RPMI8226 (cell line): ENCODE data around the gene PLD1.
"Not testable (repeated sequence)": the region's sequence is repeated elsewhere in the genome, so short reads cannot be mapped to it uniquely, and the experiment has no call there.

ENCODE experiments used
- DNase-seq: peaks from one replicate; pipeline ENCODE4 v3.0.0-alpha.2; 2015

PLD1 gene

DNA sequence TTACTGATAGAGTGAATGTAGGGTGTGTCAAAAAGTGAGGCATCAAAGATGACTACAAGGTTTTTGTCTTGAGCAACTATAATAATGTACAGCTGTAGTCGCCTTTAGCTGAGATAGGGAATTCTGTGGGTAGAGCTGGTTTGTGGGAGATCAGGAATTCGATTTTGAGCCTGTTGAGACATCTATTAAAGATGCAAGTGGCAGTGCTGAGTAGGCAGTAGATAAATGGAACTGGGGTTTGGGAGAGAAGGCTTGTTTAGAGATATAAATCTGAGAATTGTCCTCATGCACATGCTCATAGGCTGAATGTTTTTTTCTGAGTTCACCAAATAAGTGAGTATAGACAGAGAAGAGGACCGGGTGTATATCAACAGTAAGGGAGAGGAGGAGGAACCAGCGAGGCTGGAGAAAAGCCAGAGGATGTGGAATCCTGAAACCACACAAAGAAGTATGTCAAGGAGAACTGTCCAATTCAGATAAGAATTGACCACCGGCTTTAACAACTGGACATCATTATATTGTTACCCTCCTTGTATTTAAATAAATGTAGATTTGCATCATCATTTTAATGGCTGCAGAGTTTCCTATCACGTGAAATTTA is 204.0 kb downstream of the PLD1 start:
- DNase-seq: no peak

DNA sequence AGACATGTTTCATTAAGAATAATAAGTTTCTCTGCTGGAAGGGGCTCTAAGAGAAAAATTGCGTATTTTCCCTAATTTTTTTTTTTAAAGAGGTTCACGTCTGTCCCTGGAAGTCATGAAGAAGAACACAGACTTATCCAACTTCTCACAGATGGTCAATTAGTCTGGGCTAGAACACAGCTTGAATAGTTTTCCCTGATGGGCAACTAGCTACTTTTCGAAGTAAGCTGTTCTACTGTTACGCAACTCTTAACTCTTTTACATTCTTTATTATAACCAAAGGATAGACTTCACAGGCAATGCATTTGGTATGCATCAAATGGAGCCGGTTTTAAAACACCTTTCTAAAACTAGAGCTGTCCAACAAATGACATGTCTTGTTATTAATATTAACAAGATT is 205.9 kb downstream of the PLD1 start:
- no peak for DNase-seq

DNA sequence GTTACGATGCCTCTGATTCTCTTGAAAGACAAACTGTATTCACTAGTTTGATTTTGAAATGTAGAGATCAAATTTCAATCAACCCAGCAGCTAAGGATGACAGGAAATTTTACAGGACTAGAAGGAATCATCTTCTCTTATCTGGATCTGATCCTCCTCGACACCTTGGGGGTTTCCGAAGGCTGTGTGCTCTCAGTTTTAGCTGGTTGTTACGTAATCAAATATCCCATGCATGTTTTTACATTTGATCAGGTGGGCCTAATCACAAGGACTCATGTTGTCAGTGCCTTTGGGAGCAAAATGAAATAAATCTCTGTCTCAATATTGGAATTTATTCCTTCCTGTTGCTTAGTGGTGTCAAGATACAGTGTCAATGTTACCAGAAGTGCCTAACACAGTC is 208.2 kb downstream of the PLD1 start:
- DNase-seq: no peak

DNA sequence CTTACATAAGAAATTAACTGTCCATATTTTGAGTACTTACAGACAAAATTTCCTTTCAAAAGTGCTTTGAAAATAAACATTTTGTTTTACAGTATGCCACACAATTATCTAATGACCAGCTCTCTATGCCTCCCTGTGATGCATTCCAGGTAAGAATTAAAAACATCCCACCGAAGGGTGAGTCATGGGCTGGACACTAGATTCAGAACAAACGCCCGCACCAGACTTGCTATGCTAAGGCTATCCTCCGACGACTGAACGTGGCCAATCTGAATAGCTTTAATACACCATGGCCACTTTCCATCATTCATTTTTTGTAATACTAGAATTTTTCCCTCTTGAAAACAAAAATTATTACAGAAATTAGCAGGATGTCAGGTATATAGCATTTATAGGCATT is 210.3 kb downstream of the PLD1 start:
- no peak for DNase-seq

DNA sequence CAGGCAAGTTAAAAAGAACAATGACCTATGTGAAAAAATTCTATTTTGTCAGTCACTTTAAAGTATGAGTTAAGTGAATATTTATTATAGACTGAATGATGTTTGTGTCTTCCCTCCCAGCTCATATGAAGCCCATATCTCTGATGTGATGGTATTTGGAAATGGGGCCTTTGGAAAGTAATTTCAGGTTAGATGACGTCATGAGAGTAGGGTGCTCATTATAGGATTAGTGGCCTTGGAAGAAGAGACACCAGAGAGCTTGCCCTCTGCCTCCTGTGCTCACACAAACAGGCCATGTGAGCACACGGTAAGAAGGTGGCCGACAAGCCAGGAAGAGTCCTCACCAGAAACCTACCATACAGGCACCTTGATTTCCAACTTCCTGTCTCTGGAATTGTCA is 211.3 kb downstream of the PLD1 start:
- no peak for DNase-seq

DNA sequence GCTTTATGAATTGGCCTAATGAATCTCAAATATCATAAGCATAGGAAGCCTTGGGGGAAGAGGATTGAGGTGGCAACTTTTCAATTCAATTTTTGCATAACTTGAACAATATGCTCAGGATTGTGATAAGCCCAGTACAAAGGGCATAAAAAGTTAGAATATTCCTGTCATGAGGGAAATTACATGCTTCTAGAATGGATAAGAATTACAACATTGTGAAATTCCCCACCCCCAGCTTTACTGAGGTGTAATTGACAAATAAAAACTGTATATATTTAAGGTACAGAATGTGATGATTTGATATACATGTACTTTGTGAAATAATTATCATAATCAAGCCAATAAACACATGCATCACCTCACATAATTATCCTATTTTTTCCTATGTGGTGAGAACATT is 217.5 kb downstream of the PLD1 start:
- DNase-seq: no peak

DNA sequence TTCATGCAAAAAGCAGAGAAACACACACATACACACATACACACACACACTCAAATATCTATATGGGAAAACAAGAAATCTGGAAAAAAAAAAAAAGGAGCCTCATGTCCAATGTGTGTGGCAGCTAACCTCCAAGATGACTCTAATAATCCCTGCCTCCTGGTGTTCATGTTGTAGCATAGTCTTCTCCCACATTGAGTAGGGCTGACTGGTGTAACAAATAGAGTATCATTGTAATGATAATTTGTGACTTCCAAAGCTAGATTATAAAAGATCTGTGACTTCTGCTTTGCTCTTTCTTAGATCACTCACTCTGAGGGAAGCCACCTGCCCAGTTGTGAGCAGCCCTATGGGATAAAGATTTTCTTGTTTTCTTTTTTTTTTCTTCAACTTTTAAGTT is 219.2 kb downstream of the PLD1 start:
- no peak for DNase-seq

DNA sequence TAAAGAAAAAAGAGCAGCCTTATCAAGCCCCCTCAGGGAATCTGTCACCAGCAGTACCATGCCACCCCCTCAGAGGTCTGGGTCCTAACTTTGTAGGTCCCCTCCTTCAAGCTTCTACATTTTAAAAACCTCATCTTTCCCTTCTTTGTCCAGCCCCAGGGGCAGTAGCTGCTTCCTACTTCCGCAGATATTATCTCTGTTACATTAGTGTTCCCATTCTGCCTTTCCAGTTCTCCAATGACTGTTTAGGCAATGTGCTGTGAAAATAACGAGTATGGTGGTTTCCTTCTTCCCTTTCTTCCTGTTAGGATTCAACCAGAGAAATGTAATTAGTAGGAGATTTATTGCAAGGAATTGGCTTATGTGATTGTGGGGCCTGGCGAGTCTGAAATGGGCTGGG is 224.0 kb downstream of the PLD1 start:
- DNase-seq: no peak

DNA sequence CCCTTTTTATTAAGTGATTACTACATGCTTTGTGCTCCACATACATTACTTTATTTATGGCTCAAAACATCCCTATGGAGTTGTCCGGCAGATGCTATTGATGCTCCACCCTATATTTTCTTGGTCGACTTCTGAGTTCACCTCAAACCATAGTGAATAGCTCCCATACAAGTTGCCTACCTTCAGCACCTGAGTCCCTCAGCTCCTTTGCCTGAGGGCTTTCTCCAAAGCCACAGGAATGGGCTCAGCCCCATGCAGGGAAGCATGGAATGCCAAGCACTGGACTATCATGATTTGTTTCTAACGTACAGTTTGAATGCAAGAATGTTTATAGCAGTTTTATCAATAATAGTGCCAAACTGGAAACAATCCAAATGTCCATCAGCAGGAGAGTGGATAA is 225.2 kb downstream of the PLD1 start:
- DNase-seq: no peak

DNA sequence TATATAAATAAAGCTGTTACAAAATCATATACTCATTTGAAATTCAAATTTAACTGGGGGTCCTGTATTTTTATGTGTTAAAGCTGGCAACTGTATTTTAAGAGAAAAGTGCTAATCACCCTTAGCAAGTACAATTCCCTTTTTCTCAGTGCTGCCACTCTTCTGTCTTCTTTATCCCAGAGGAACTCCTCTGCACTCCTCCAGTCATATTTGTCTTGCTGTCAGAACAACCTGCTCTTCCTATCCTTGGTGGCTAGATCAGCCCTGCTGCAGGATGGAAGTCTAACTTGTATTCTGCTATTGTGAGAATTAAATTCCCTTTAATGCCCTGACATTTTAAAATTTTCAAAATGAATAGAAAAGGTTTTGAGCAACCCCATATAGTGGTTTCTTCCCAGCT is 226.2 kb downstream of the PLD1 start:
- no peak for DNase-seq

DNA sequence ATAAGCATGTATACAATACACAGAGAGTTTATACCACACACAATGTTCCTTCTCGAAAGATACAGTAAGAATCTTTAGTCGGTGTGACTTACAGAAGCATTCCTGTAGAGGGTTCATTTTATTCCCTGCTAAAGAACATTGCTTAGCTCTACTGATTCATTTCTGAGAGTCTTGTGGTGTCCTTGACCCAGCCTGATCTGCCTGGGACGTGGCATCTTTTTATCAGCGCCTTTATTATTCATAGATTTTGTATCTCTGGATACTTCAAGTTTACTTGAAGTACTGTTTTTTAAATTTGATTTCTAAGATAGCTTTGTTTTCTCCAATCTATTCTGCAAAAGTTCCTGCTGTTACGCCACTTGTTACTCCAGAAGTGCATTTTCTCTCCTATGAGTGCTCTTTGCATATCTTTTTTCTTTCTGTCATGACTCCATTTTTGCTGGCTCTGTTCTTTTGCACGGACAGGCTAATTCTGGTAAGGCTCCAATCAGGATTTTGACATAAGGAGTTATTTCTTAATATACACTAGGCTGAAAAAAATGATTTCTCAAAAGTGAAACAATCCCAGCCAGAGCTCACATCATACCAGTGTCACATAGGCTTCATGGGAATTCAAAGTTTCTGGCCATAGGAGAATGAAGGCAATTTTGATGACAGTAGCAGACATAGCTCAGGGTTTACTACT is 235.6 kb downstream of the PLD1 start:
- DNase-seq: no peak

DNA sequence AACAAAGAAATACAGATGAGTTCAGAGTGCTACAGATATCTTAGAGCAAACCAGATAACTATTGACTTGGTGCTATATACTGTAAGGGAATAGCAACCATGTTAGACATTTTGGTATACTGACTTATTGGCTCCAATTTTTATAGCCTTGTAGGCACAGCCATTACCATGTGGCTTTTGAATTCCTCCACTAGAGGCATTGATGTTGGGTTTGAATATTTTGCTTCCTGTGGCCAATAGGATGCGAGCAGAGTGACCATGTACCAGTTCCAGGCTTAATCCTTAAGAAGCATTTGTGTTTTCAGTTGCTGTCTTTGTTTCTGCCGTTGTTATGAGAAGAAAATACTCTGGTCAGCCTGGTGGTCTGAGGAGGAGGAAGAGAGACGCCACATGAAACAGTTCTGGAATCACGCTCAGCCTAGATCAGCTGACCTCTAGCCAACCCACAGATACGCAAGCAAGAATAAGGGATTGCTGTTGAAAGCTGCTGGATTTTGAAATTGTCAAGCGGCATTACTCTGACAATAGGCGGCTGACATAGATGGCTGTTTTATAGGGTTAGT is 240.6 kb downstream of the PLD1 start:
- no peak for DNase-seq

DNA sequence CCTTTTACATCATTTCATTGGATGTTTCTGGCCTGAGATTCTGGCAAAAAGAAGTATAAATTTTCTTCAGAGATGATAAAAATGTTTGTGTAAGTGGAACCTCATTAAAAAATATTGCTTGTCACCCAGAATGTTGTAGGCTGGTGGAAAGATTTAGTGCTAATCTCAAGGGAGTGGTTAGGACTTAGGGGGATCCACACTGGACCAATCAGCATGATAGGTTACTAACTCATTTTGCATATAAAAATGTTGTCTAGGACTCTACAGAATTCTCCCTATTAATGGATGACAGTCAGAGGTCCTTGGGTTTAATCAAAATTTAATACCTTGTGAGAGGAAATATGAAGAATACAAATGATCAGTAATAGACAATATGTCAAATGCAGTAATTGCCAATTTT is 241.5 kb downstream of the PLD1 start:
- no peak for DNase-seq

DNA sequence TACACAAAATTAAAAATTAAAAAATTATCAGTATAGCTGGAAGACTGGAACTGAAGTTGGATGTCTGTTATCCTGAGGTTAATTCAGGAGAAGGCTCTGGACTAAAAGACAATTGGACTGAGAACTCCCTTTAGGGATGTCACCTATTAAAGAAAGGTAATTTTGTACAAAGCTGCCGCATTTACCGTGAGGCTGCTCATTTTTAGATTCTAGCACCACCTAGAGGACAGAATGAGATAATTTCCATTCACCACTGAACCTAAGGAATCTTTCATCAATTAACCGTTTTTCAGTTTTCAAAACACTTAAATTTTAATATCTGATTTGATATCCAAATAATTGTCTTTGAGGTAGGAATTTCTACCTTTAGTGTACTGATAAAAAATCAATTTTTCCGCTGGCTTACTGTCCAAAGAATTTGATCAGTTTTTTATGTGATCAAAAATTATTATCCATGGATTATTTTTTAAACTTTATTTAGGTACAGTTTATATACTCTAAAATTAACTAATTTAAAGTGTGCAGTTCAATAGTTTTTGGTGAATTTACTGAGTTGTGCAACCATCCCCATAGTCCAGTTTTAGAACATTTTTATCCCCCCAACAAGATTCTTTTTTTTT is 243.4 kb downstream of the PLD1 start:
- peak; percentile 63 for DNase-seq

DNA sequence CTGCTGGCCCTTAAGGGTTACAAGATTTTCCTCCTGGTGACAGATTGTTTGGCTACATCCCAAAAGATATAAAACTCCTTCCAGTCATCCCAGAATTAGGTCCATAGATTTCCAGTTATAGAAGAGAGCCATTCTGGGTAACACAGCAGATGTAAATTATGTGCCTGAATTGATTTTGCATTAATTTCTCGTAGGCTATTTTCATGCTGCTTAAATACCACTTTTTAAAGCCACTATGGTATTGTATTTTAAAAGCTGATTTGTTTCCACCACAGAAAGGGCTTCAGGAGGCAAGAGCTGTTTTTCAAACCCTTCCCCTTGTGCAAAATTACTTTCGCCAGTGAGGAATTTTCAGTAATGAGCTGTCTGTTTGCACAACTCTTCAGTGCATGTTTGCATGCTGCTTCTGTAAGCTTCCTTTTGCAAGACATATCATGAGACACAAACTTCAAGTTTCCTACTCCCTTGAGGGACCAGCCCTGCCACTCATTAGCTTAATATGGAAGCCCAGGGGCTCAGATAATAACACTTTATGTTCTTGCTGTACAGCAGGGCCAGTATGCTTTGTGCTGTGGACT is 244.7 kb downstream of the PLD1 start:
- no peak for DNase-seq

DNA sequence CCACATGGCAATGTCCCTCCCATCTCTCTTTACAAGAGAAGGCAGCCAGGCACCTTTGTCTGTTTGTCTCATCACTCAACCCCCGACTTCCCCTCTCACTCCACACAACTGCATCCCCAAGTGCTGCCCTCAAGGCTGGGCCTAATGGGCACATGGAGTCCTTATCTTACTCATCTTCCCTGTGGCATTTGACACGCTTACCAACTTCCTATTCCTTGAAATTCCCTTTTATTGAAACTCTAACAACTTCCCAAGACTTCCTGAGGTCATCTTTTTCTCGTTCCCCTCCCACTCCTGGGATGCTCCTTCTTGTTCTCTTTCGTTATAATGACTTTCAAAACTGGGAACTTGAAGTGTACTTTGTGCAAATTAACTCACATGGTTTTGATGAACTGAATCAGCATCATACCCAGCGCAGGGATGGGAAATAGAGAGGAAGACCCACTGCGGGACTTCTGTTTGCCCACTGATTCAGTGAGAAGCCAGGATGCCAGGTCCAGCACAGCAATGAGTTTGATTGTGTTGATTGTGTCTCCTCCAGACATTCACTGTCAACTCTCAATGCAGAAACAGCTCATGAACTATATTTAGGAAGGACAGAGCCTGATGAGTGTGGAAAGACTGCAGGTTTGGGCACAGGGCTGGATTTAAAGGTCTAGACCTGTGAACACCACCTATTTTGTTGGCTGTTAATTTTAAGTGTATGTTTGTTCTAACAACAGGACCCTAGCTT is 245.4 kb downstream of the PLD1 start:
- no peak for DNase-seq

DNA sequence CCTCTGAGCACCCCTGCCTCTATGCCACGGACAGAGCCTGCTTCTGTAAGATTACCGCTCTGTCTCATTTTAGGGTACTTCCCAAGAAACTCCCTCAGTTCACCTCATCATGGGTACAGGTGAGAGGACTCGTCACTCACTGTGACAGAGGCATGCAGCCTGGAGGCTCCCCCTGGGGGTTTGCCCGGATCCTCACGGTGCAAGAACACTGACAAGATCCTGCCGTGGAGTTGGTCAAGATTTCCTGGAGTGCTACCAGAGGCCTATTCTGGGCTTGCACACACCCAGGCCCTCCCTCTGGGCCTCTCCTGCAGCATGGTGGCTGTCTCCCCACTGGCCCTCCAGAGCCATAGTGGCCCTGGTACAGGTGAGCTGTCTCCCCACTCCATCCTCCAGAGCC is 247.0 kb downstream of the PLD1 start:
- DNase-seq: no peak

DNA sequence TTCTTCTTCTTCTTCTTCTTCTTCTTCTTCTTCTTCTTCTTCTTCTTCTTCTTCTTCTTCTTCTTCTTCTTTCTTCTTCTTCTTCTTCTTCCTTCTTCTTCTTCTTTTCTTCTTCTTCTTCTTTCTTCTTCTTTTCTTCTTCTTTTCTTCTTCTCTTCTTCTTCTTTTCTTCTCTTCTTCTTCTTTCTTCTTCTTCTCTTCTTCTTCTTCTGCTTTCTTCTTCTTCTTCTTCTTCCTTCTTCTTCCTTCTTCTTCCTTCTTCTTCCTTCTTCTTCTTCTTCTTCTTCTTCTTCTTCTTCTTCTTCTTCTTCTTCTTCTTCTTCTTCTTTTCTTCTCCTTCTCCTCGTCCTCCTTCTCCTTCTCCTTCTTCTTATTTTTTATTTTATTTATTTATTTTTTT is 247.8 kb downstream of the PLD1 start:
- not testable (repeated sequence) for DNase-seq

DNA sequence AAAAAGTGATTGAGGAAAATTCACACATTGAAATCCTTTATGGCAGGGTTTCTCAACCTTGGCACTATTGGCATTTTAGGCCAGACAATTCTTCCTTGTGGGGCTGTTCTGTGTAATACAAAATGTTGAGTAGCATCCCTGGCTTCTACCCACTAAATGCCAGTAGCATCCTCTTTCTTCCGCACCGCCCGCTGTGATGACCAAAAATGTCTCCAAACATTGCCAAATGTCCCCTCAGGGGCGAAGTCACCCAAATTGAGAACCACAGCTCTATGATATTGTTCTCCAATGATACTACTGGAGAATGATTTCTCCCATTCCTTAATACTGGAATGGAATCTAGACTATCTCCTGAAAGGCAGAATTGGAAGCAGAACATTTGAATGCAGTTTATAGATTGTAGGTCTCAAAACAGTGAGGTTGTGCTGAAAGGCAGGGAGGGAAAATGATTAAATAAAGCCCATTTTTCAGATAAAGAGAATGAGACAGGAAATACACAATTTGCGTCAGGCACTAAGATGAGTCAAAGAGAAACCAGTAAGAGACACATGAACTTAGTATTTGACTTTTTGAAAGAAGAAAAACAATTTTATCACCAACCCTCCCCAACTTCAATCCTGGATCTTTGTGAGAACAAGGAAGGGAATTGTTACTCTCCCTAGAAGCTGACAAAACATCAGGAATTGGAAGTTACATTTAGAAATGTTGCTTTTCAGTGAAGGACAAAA is 248.5 kb downstream of the PLD1 start:
- no peak for DNase-seq

DNA sequence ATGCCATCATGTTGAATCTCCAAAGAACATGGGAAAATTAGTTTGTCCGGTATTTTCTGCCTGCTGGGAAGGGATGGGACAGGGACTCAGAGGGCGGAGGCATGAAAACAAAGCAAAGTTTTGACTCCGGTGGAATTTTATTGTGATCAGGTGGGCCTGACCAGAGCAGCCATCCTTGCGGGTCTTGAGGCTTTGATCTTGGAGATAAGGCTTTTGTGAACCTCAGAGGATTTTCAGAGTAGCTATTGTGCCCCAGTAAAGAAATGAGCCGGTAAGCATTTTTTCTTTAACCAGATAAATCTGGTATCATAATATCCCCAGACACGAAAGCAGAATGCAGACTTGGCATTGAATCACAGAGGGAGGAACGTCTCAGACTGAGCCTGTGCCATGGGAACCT is 250.7 kb downstream of the PLD1 start:
- no peak for DNase-seq

DNA sequence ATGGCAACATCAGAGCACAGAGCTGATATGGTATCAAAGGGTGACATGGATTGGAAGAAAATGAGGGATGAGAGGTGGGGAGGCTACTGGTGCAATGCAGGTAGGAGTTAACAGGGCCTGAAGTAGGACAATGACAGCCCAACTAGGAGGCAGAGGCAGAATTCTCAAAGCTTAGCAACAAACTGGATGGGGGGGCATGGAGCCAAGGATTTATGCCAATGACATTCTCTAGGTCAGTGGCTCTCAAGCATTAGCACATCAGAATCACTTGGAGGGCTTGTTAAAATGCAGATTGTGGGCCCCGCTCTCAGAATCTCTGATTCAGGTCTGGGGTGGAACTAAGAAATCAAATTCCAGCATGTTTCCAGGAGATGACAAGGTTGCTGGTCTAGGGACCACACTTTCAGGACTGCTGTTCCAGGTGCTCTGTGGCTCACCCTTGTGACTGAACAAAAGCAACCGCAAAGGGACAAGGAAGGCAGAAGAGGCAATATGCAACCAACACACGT is 252.0 kb downstream of the PLD1 start:
- no peak for DNase-seq

DNA sequence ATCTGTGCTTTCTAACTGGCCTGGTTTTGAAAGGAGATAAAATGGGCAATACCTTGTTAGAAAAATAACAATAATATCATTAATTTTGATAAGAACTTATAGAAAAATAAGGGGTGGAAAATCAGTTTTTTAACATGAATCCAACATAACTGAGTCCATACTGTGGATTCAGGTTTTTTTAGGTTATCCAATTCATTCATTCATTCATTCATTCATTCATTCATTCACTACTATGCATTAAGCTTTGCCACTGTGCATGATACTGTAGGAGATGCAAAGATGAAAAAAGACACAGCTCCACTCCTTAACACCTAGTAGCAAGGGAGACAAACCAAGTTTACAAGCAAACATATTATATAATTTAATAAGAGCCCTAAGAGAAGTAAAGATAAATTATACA is 253.1 kb downstream of the PLD1 start:
- DNase-seq: no peak
